Liver (tissue), 3 donors: ENCODE results near the gene USP48.
A peak's percentile ranks its signal among the peaks of the same experiment; 100 is the strongest.

Source experiments
- GABPA ChIP-seq, 2 donors: IDR thresholded peaks in 1 of 2; conservative IDR thresholded peaks in 1 of 2; 2 replicates each; pipeline ENCODE4 v1.6.1; 2016; ENCODE audit warnings: antibody characterized with exemption in 2 of 2, mild to moderate bottlenecking in 1 of 2, moderate library complexity in 1 of 2
- YY1 ChIP-seq: IDR thresholded peaks from 2 replicates; pipeline ENCODE4 v1.6.1; 2016; ENCODE audit warnings: antibody characterized with exemption, mild to moderate bottlenecking
- TF ChIP-seq, protein P1 (sequence below): fragments of 150-350 bp; IDR thresholded peaks from 2 replicates; pipeline ENCODE4 v1.5.1; 2017; ENCODE audit warnings: improper control_type of control experiment, low read depth, low read length; ENCODE audit not compliant: missing input control
- TF ChIP-seq, protein P2 (sequence below): IDR thresholded peaks from 2 replicates; pipeline ENCODE4 v1.6.1; 2016; ENCODE audit warnings: antibody characterized with exemption
- TF ChIP-seq, protein P3 (sequence below): IDR thresholded peaks from 2 replicates; pipeline ENCODE4 v1.6.1; 2016; ENCODE audit warnings: antibody characterized with exemption
- donor health status: healthy.
- donor health status: healthy.

DNA sequence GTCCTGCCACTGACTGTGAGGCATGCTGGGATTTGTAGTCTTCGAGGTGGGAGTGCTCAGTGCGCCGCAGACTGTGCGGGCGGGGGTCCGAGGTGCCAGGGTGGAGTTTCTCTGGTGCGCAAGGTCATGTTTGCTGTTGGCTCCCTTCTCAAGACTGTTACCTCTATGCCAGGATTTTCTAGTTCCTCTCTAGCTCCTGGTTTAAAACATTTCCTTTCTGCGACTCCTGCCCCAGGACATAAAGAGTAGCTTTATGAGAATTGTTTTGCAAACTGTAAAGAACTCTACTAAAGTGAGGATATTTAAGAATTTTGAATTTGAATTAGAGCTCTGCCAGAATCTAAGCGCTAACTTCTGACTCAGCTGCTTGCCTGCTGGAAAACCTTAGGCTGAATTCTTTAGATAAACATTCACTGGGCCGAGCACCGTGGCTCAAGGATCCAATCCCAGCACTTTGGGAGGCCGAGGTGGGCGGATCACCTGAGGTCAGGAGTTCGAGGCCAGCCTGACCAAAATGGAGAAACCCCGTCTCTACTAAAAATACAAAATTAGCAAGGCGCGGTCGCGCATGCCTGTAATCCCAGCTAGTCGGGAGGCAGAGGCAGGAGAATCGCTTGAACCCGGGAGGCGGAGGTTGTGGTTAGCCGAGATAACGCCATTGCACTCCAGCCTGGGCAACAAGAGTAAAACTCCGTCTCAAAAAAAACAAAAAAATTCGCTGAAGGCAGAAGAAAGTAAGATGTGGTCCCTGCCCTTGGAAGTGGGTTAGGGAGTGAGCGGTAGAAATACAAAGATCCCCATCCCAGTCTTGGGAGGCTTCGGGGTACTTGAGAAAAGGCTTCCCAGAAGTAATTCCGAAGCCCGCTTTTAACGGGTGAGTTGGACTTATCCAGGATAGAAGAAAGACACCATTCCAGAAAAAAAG is 992 bp upstream of the USP48 start:
- TF ChIP-seq, protein P1, sequence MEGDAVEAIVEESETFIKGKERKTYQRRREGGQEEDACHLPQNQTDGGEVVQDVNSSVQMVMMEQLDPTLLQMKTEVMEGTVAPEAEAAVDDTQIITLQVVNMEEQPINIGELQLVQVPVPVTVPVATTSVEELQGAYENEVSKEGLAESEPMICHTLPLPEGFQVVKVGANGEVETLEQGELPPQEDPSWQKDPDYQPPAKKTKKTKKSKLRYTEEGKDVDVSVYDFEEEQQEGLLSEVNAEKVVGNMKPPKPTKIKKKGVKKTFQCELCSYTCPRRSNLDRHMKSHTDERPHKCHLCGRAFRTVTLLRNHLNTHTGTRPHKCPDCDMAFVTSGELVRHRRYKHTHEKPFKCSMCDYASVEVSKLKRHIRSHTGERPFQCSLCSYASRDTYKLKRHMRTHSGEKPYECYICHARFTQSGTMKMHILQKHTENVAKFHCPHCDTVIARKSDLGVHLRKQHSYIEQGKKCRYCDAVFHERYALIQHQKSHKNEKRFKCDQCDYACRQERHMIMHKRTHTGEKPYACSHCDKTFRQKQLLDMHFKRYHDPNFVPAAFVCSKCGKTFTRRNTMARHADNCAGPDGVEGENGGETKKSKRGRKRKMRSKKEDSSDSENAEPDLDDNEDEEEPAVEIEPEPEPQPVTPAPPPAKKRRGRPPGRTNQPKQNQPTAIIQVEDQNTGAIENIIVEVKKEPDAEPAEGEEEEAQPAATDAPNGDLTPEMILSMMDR: no peak
- no peak for TF ChIP-seq YY1
- TF ChIP-seq, protein P2, sequence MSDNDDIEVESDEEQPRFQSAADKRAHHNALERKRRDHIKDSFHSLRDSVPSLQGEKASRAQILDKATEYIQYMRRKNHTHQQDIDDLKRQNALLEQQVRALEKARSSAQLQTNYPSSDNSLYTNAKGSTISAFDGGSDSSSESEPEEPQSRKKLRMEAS: peak; percentile 63
- no peak for TF ChIP-seq GABPA (IDR thresholded peaks at IDR 0.05 in 1 of 2, conservative IDR thresholded peaks at IDR 0.05 in 1 of 2)
- TF ChIP-seq, protein P3, sequence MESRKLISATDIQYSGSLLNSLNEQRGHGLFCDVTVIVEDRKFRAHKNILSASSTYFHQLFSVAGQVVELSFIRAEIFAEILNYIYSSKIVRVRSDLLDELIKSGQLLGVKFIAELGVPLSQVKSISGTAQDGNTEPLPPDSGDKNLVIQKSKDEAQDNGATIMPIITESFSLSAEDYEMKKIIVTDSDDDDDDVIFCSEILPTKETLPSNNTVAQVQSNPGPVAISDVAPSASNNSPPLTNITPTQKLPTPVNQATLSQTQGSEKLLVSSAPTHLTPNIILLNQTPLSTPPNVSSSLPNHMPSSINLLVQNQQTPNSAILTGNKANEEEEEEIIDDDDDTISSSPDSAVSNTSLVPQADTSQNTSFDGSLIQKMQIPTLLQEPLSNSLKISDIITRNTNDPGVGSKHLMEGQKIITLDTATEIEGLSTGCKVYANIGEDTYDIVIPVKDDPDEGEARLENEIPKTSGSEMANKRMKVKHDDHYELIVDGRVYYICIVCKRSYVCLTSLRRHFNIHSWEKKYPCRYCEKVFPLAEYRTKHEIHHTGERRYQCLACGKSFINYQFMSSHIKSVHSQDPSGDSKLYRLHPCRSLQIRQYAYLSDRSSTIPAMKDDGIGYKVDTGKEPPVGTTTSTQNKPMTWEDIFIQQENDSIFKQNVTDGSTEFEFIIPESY: no peak
